ENCODE data around the gene VTI1A. TPM values are rescaled to one million over a fixed set of nuclear protein-coding genes. Genes with fewer than 3 reads are reported as not detected.

VTI1A gene
- total and polyA plus RNA-seq, 2 of the 8 experiments (the other 6 are each of a cell fraction or from before 2014, with no cell fraction given) = 6.0 to 20.0 TPM

DNA sequence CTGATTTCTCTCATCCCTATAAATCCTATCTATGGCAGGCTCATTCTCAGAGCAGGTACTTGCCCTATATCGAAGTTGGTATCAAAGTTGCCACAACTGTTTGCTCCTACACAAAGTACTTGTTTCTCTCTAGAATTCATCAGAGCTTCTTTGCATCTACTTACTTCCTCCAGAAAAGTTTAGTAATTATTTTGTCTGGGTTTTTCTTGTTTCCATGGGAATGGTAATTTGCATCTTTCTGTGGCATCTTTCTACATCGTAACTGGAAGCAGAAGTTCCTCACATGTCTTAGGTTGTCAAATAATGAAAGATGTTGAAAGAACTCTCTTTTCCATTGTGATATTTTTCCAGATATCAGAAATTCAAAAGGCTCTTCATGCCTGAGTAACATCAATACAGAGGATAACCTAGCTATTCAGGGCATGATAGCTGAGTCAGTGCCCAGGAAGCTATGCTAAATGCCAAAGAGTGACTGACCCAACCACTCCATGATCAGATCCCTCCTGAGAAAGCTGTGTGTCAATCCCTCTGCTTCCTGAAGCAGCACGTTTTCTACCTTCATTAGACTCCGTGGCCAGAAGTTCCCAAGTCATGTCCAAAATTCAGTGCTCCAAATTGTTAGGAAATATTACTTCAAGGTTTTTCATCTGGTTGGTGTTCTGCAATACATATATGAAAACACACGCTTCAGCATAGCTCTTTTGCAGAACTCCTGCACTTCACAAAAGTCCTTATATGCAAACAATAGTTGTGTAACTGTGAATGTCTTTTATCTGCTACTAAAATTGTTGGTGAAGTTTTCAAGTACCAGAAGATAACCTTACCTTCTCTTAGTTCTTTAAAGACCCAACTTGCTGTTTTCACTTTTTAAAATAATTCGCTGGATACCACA, 216.5 kb downstream of the VTI1A start (continued):
- TF ChIP-seq, protein P1, sequence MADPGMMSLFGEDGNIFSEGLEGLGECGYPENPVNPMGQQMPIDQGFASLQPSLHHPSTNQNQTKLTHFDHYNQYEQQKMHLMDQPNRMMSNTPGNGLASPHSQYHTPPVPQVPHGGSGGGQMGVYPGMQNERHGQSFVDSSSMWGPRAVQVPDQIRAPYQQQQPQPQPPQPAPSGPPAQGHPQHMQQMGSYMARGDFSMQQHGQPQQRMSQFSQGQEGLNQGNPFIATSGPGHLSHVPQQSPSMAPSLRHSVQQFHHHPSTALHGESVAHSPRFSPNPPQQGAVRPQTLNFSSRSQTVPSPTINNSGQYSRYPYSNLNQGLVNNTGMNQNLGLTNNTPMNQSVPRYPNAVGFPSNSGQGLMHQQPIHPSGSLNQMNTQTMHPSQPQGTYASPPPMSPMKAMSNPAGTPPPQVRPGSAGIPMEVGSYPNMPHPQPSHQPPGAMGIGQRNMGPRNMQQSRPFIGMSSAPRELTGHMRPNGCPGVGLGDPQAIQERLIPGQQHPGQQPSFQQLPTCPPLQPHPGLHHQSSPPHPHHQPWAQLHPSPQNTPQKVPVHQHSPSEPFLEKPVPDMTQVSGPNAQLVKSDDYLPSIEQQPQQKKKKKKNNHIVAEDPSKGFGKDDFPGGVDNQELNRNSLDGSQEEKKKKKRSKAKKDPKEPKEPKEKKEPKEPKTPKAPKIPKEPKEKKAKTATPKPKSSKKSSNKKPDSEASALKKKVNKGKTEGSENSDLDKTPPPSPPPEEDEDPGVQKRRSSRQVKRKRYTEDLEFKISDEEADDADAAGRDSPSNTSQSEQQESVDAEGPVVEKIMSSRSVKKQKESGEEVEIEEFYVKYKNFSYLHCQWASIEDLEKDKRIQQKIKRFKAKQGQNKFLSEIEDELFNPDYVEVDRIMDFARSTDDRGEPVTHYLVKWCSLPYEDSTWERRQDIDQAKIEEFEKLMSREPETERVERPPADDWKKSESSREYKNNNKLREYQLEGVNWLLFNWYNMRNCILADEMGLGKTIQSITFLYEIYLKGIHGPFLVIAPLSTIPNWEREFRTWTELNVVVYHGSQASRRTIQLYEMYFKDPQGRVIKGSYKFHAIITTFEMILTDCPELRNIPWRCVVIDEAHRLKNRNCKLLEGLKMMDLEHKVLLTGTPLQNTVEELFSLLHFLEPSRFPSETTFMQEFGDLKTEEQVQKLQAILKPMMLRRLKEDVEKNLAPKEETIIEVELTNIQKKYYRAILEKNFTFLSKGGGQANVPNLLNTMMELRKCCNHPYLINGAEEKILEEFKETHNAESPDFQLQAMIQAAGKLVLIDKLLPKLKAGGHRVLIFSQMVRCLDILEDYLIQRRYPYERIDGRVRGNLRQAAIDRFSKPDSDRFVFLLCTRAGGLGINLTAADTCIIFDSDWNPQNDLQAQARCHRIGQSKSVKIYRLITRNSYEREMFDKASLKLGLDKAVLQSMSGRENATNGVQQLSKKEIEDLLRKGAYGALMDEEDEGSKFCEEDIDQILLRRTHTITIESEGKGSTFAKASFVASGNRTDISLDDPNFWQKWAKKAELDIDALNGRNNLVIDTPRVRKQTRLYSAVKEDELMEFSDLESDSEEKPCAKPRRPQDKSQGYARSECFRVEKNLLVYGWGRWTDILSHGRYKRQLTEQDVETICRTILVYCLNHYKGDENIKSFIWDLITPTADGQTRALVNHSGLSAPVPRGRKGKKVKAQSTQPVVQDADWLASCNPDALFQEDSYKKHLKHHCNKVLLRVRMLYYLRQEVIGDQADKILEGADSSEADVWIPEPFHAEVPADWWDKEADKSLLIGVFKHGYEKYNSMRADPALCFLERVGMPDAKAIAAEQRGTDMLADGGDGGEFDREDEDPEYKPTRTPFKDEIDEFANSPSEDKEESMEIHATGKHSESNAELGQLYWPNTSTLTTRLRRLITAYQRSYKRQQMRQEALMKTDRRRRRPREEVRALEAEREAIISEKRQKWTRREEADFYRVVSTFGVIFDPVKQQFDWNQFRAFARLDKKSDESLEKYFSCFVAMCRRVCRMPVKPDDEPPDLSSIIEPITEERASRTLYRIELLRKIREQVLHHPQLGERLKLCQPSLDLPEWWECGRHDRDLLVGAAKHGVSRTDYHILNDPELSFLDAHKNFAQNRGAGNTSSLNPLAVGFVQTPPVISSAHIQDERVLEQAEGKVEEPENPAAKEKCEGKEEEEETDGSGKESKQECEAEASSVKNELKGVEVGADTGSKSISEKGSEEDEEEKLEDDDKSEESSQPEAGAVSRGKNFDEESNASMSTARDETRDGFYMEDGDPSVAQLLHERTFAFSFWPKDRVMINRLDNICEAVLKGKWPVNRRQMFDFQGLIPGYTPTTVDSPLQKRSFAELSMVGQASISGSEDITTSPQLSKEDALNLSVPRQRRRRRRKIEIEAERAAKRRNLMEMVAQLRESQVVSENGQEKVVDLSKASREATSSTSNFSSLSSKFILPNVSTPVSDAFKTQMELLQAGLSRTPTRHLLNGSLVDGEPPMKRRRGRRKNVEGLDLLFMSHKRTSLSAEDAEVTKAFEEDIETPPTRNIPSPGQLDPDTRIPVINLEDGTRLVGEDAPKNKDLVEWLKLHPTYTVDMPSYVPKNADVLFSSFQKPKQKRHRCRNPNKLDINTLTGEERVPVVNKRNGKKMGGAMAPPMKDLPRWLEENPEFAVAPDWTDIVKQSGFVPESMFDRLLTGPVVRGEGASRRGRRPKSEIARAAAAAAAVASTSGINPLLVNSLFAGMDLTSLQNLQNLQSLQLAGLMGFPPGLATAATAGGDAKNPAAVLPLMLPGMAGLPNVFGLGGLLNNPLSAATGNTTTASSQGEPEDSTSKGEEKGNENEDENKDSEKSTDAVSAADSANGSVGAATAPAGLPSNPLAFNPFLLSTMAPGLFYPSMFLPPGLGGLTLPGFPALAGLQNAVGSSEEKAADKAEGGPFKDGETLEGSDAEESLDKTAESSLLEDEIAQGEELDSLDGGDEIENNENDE (IDR thresholded peaks at IDR 0.05; ENCODE audit: insufficient replicate concordance, low read length) = no peak
- TF ChIP-seq ZNF274 (IDR thresholded peaks at IDR 0.05; ENCODE audit: borderline replicate concordance, extremely low read depth, low read length) = no peak
- TF ChIP-seq, protein P2, sequence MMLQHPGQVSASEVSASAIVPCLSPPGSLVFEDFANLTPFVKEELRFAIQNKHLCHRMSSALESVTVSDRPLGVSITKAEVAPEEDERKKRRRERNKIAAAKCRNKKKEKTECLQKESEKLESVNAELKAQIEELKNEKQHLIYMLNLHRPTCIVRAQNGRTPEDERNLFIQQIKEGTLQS (IDR thresholded peaks at IDR 0.05; ENCODE audit: insufficient read depth, low read depth, low read length) = no peak
